NCI-H146 (cell line): Measurements from ENCODE around the gene MCM3AP.

ENCODE experiments used
- DNase-seq: peaks from one replicate; lab custom pipeline; 2025; lab: John Stamatoyannopoulos, UW

MCM3AP gene

DNA sequence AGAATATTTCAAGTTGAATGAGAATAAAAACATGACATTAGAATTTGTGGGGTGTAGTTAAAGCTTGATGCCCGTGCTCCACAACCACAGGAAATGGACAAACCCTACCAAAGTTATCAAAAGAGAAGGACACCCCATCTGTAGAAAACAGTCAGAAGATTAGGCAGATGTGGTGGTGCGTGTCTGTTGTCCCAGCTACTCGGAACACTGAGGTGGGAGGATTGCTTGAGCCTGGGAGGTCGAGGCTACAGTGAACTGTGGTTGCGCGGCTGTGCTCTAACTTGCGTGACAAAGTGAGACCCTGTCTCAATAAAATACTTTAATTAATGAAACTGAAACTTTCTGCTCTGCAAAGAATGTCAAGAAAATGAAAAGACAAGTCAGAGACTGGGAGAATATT is 99.7 kb downstream of the MCM3AP start:
- DNase-seq = no peak
